Placental pericyte (primary cell): ENCODE measurements around the gene TAS1R3. TPM values are rescaled to one million over a fixed set of nuclear protein-coding genes. Genes with fewer than 3 reads are reported as not detected.

Experiments
- small RNA-seq: library from RNA; depleted of rRNA; stranded (forward); fragments of <200 nt; gene quantifications from one replicate; pipeline ENCODE3, GENCODE V24; 2012; ENCODE audit warnings: low replicate concordance
- total RNA-seq: library from RNA; depleted of rRNA; stranded (reverse); fragments of >200 nt; gene quantifications from 2 replicates; pipeline ENCODE4 v1.2.3, GENCODE V29; 2012

TAS1R3 gene
- total RNA-seq: 0.14 and 1.3 TPM in 2 replicates

DNA sequence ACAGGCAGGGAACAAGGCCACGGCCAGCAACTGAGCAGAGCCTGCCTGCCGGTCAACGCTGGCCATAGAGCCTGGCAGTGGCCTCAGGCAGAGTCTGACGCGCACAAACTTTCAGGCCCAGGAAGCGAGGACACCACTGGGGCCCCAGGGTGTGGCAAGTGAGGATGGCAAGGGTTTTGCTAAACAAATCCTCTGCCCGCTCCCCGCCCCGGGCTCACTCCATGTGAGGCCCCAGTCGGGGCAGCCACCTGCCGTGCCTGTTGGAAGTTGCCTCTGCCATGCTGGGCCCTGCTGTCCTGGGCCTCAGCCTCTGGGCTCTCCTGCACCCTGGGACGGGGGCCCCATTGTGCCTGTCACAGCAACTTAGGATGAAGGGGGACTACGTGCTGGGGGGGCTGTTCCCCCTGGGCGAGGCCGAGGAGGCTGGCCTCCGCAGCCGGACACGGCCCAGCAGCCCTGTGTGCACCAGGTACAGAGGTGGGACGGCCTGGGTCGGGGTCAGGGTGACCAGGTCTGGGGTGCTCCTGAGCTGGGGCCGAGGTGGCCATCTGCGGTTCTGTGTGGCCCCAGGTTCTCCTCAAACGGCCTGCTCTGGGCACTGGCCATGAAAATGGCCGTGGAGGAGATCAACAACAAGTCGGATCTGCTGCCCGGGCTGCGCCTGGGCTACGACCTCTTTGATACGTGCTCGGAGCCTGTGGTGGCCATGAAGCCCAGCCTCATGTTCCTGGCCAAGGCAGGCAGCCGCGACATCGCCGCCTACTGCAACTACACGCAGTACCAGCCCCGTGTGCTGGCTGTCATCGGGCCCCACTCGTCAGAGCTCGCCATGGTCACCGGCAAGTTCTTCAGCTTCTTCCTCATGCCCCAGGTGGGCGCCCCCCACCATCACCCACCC lies at the start of gene TAS1R3:
Gene TAS1R3 (plus strand): TSS at position 213 of the 898 bp plus-strand sequence. CDS start 66 bp downstream, at position 279.

DNA sequence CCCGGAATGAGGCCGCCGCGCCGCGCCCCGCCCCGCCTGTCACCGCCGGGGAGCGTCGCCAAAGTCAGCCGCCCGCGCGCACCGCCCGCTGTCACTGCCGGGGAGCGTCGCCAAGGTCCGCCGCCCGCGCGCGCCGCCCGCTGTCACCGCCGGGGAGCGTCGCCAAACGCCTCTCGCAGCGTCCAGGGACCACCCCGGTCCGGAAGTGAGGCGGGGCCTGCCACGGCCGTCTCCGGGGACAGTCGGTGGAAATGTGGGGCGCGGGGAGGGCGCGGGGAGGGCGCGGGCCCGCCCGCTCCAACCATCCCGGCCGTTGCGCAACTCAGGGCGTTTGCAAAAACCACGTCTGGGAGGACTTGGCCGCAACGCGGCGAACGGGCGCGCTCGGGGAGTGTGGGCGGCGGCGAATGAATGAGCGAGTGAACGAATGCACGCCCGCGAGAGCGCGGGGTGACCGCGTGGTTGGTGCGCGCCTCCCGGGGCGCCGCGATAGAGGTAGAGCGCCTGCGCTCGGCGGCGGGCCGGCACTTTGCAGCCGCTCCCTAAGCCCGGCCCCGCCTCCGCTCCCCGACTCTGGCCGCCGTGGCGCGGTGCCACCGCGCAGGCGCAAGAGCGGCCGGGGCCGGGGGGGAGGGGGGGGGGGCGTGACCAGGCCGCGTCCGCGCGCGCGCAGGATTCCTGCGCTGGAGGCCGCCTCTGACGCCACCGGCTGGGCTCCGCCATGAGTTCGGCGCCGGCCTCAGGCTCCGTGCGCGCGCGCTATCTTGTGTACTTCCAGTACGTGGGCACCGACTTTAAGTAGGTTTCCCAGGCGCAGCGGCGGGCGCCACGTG lies 22.9 kb upstream of the TAS1R3 start, which contains the start of the genes ACAP3 and PUSL1:
Gene ACAP3 (minus strand): TSS at position 8 of the 833 bp plus-strand sequence. CDS start 115 bp downstream, outside the sequence.
Gene PUSL1 (plus strand): TSS at position 675 of the 833 bp plus-strand sequence. CDS start 47 bp downstream, at position 722.

GRCh38 chr1:1324524-1325287 lies 6.4 kb upstream of the TAS1R3 start, which contains the start of the genes CPTP and INTS11:
TSS of gene CPTP (plus strand) at chr1:1324802. CDS start at chr1:1326911, 2,109 bp downstream.
TSS of gene INTS11 (minus strand) at chr1:1324660. CDS start at chr1:1324608, 52 bp downstream.

DNA sequence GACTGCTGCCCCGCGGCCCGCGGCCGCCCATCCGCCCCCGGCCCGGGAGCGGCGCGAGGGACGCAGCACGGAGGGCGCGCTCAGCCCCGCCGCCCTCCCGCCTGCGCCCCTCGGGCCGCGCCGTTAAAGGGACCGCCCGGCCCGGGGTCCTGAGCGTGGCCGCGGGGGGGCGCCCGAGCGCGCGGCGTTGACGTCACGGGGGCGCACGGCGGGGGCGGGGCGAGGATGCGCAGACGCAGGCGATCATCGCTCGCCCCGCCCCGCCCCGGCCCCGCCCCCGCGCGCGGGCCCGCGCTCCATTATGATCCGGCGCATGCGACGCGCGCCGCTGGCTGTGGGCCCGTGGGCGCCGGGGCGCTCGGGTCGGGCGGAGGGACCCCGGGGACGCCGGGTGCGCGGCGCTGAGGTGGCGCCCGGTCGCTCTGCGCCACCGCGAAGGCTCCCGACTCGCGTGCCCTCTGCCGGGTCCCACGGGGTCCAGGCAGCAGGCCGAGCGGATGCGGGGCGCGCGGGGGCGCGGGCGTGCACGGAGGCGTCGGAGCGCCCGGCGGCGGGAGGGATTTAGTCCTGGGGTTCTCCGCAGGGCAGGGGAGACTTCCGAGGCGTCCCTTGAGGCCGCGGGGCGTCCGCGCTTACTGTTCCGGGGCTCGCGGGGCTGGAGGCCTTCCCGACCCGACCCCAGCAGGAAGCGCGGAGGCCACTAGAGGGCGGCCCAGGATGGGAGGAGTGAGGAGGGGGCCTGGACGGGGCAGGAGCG lies 18.4 kb downstream of the TAS1R3 start, which contains the start of gene DVL1:
Gene DVL1 (minus strand): TSS at position 163 of the 757 bp plus-strand sequence. CDS start 353 bp downstream, outside the sequence.

GRCh38 chr1:1358433-1359271 lies 27.6 kb downstream of the TAS1R3 start, which contains the start of gene MXRA8:
TSS of gene MXRA8 (minus strand) at chr1:1358555. CDS start at chr1:1358504, 51 bp downstream.

DNA sequence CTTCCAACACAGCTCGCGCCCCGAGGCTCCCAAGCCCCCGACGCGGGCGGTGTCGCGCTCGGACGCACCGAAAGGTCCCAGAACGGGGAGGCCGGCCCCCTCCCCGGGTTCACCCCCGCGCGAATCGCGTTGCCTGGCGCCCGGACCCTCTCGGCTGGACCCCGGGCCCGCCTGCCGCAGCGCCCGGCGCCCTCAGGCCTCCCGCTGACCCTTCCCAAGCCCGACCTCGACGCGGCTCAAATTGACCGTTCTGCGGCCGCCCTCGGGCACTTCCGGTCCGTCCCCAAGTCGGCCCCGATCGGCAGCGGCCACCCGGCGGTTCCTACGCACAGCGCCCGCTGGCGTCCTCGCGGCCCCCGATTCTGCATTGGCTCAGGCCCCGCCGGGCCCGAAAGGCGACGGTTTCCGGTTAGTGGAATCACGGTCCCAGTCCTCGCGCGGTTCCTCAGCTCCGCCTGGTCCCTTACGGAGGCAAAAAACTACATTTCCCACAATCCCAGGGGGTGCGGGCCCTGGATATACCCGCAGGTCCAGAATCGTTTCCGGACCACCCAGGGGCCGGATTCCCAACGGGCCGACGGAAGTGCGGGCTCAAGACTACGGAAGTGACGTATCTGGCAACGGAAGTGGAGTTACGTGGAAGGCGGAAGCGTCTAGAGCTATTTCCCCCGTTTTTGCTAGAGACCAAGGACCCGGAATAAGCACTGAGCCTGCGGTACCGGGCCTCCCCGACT lies 44.0 kb downstream of the TAS1R3 start, which contains the start of gene AURKAIP1:
Gene AURKAIP1 (minus strand): TSS at position 279 of the 734 bp plus-strand sequence. CDS start 451 bp downstream, outside the sequence.

Small RNAs within 50 kb of the gene (small RNA-seq; reads per million reads assigned to genes)
- not detected for gene MIR6726

Other genes starting within 250 kb of the TAS1R3 start
- 9.0 and 24.8 TPM in 2 replicates for gene C1orf159, start 215.2 kb upstream of the TAS1R3 start, total RNA-seq
- not detected in 2 replicates for gene TTLL10, start 157.4 kb upstream of the TAS1R3 start, total RNA-seq
- not detected in 2 replicates for gene TNFRSF18, start 124.7 kb upstream of the TAS1R3 start, total RNA-seq
- not detected in 2 replicates for gene TNFRSF4, start 117.1 kb upstream of the TAS1R3 start, total RNA-seq
- gene SDF4, start 99.3 kb upstream of the TAS1R3 start, total RNA-seq: 104 and 223 TPM in 2 replicates
- 34.4 and 38.5 TPM in 2 replicates for gene B3GALT6, start 99.0 kb upstream of the TAS1R3 start, total RNA-seq
- 0.44 and 1.3 TPM in 2 replicates for gene C1QTNF12, start 84.6 kb upstream of the TAS1R3 start, total RNA-seq
- gene UBE2J2, start 57.4 kb upstream of the TAS1R3 start, total RNA-seq: 50.1 and 62.3 TPM in 2 replicates
- gene SCNN1D, start 50.8 kb upstream of the TAS1R3 start, total RNA-seq: 0.57 and 1.3 TPM in 2 replicates
- gene ACAP3, start 23.4 kb upstream of the TAS1R3 start, total RNA-seq: 37.2 and 53.4 TPM in 2 replicates
- 23.0 and 37.4 TPM in 2 replicates for gene PUSL1, start 22.7 kb upstream of the TAS1R3 start, total RNA-seq
- gene INTS11, start 6.6 kb upstream of the TAS1R3 start, total RNA-seq: 83.8 and 94.6 TPM in 2 replicates
- 20.8 and 28.1 TPM in 2 replicates for gene CPTP, start 6.5 kb upstream of the TAS1R3 start, total RNA-seq
- 56.5 and 159 TPM in 2 replicates for gene DVL1, start 18.1 kb downstream of the TAS1R3 start, total RNA-seq
- gene MXRA8, start 27.3 kb downstream of the TAS1R3 start, total RNA-seq: 342 and 367 TPM in 2 replicates
- 78.1 and 134 TPM in 2 replicates for gene AURKAIP1, start 43.9 kb downstream of the TAS1R3 start, total RNA-seq
- gene CCNL2, start 68.1 kb downstream of the TAS1R3 start, total RNA-seq: 96.1 and 129 TPM in 2 replicates
- gene MRPL20, start 76.0 kb downstream of the TAS1R3 start, total RNA-seq: 51.9 and 91.8 TPM in 2 replicates
- gene ANKRD65, start 90.0 kb downstream of the TAS1R3 start, total RNA-seq: under 0.01 and 0.14 TPM in 2 replicates
- 5.9 and 7.9 TPM in 2 replicates for gene VWA1, start 104.4 kb downstream of the TAS1R3 start, total RNA-seq
- under 0.01 TPM in 1 of 2 replicates, not detected in the other for gene ATAD3C, start 118.4 kb downstream of the TAS1R3 start, total RNA-seq
- 26.9 and 34.1 TPM in 2 replicates for gene ATAD3B, start 140.5 kb downstream of the TAS1R3 start, total RNA-seq
- gene ATAD3A, start 180.9 kb downstream of the TAS1R3 start, total RNA-seq: 47.1 and 78.2 TPM in 2 replicates
- 4.4 and 4.8 TPM in 2 replicates for gene TMEM240, start 209.3 kb downstream of the TAS1R3 start, total RNA-seq
- gene SSU72, start 243.6 kb downstream of the TAS1R3 start, total RNA-seq: 91.5 and 111 TPM in 2 replicates